Neural cell (in vitro differentiated cells): Measurements from ENCODE around the gene MT1HL1.

Source experiments
- CTCF ChIP-seq: fragments of 450-650 bp; IDR thresholded peaks from 2 replicates; pipeline ENCODE4 v1.5.1; 2014; ENCODE audit warnings: antibody characterized with exemption, mild to moderate bottlenecking, moderate library complexity; ENCODE audit not compliant: poor library complexity, severe bottlenecking
- EP300 ChIP-seq: fragments of 450-650 bp; conservative IDR thresholded peaks from 2 replicates; pipeline ENCODE4 v1.6.1; 2014; ENCODE audit warnings: antibody characterized with exemption, mild to moderate bottlenecking, moderate library complexity; ENCODE audit not compliant: poor library complexity, severe bottlenecking
- EZH2 ChIP-seq: fragments of 200-600, 300-800 bp; shearing (Covaris generic), sonication (generic); IDR thresholded peaks from 2 replicates; pipeline ENCODE4 v1.6.1; 2014; ENCODE audit warnings: antibody characterized with exemption, low read length, borderline replicate concordance, mild to moderate bottlenecking; ENCODE audit not compliant: insufficient read depth, poor library complexity, severe bottlenecking
- POLR2AphosphoS5 ChIP-seq: IDR thresholded peaks from 2 replicates; pipeline ENCODE4 v1.6.1; 2012
- REST ChIP-seq: IDR thresholded peaks from 2 replicates; pipeline ENCODE4 v1.6.1; 2012; ENCODE audit warnings: borderline replicate concordance
- SMC3 ChIP-seq: fragments of 450-650 bp; conservative IDR thresholded peaks from 2 replicates; pipeline ENCODE4 v1.6.1; 2014; ENCODE audit warnings: antibody characterized with exemption, mild to moderate bottlenecking, moderate library complexity; ENCODE audit not compliant: poor library complexity
- TAF1 ChIP-seq: IDR thresholded peaks from 2 replicates; pipeline ENCODE4 v1.6.1; 2012; ENCODE audit warnings: low read depth

GRCh38 chr1:237041461-237041794 lies 37.2 kb upstream of the MT1HL1 start:
- no peak for TF ChIP-seq CTCF
- no peak for TF ChIP-seq POLR2AphosphoS5
- TF ChIP-seq EZH2: no peak
- no peak for TF ChIP-seq REST
- no peak for TF ChIP-seq TAF1
- TF ChIP-seq SMC3: no peak
- TF ChIP-seq EP300: no peak
